HepG2 (cell line): ENCODE measurements around the gene PPM1G. TPM values are rescaled to one million over a fixed set of nuclear protein-coding genes. Genes with fewer than 3 reads are reported as not detected.

Experiments used
- BCL6 ChIP-seq: IDR thresholded peaks from 2 replicates; pipeline ENCODE4 v1.6.1; 2016; ENCODE audit warnings: missing genetic modification reagents, missing compliant biosample characterization
- CSRNP1 ChIP-seq: sonication (generic); formaldehyde crosslinking; IDR thresholded peaks from 2 replicates; pipeline ENCODE4 v1.8.1; 2023; ENCODE audit warnings: mild to moderate bottlenecking, missing genetic modification reagents
- EP300 ChIP-seq, 3 experiments: sonication (generic) in 1 of 3; formaldehyde crosslinking in 1 of 3; IDR thresholded peaks; 2 replicates each; pipeline versions ENCODE4 v1.5.1 to v1.6.1; 2011 to 2020; ENCODE audit warnings: low read depth in 2 of 3, low read length in 2 of 3, borderline replicate concordance in 1 of 3, improper control_type of control experiment in 1 of 3, mild to moderate bottlenecking in 1 of 3, missing genetic modification reagents in 1 of 3, moderate library complexity in 1 of 3
- HOMEZ ChIP-seq: IDR thresholded peaks from 2 replicates; pipeline ENCODE4 v1.6.1; 2016; ENCODE audit warnings: low read depth
- JUND ChIP-seq: sonication (generic); formaldehyde crosslinking; IDR thresholded peaks from 2 replicates; pipeline ENCODE4 v1.8.0; 2022; ENCODE audit warnings: mild to moderate bottlenecking, missing genetic modification reagents
- NFIC ChIP-seq: IDR thresholded peaks from 2 replicates; pipeline ENCODE4 v1.6.1; 2012; ENCODE audit warnings: mild to moderate bottlenecking, low read length, inconsistent platforms
- POLR2AphosphoS5 ChIP-seq: IDR thresholded peaks from 2 replicates; pipeline ENCODE4 v1.6.1; 2012; ENCODE audit warnings: low read depth, low read length
- TCF7 ChIP-seq: sonication (generic); IDR thresholded peaks from 2 replicates; pipeline ENCODE4 v1.6.1; 2016; ENCODE audit warnings: antibody characterized with exemption, low read depth
- TFE3 ChIP-seq: IDR thresholded peaks from 2 replicates; pipeline ENCODE4 v1.6.1; 2016
- ZNF501 ChIP-seq: sonication (generic); formaldehyde crosslinking; IDR thresholded peaks from 2 replicates; pipeline ENCODE4 v1.5.1; 2020; ENCODE audit warnings: mild to moderate bottlenecking, moderate library complexity, missing genetic modification reagents
- ZNF580 ChIP-seq: IDR thresholded peaks from 2 replicates; pipeline ENCODE4 v1.6.1; 2016; ENCODE audit warnings: low read depth, borderline replicate concordance
- ZNF609 ChIP-seq: sonication (generic); formaldehyde crosslinking; IDR thresholded peaks from 2 replicates; pipeline ENCODE4 v1.4.0; 2020; ENCODE audit warnings: mild to moderate bottlenecking, missing genetic modification reagents, borderline replicate concordance
- ZNF740 ChIP-seq: sonication (generic); formaldehyde crosslinking; IDR thresholded peaks from 2 replicates; pipeline ENCODE4 v1.4.0; 2020; ENCODE audit warnings: missing genetic modification reagents
- ZNF766 ChIP-seq: sonication (generic); formaldehyde crosslinking; IDR thresholded peaks from 2 replicates; pipeline ENCODE4 v1.5.0; 2020; ENCODE audit warnings: missing genetic modification reagents, borderline replicate concordance
- polyA plus RNA-seq, 8 experiments: library from polyadenylated mRNA; depleted of rRNA in 3 of 8; stranded (reverse) in 7 of 8; unstranded in 1 of 8; fragments of >200 nt; fragmentation: Illumina TruSeq in 4 of 8; extraction: Trizol in 4 of 8; gene quantifications; 2 replicates each; pipeline versions ENCODE4 v1.2.1 to v1.2.3, GENCODE V29; 2011 to 2016; ENCODE audit warnings: low read depth in 4 of 8, missing spikeins in 1 of 8, mixed read lengths in 1 of 8; ENCODE audit not compliant: insufficient read depth in 1 of 8
- total RNA-seq, 5 experiments: library from RNA; depleted of rRNA; stranded (reverse); fragments of >200 nt; fragmentation: Illumina TruSeq; extraction: Trizol; gene quantifications; 2 replicates each; pipeline ENCODE4 v1.2.3, GENCODE V29; 2016; ENCODE audit warnings: low read depth in 1 of 5

The PPM1G gene
- total and polyA plus RNA-seq, 2 of the 13 experiments (the other 11 are each of a cell fraction or from before 2014, with no cell fraction given), result 58.2 to 213 TPM

- TF ChIP-seq CSRNP1 (CRISPR knock-in tag) (peak; percentile 22; the same call in 1 of the 2 replicates), EP300 (IDR thresholded peaks at IDR 0.05; ENCODE audit: low read depth in 2 of 2, low read length in 2 of 2) (peak; percentile 6 to 11; a peak in 1 of 4 replicates), EP300 (CRISPR knock-in tag; IDR thresholded peaks at IDR 0.05; ENCODE audit: borderline replicate concordance) (0 out of 2 replicates have a peak, but pooled peaks have one; percentile 42), NFIC (peak; percentile 44; the same call in 1 of the 2 replicates), ZNF740 (no peak; the same call in 1 of the 2 replicates), ZNF766 (CRISPR knock-in tag) (no peak), ZNF580 (CRISPR knock-in tag) (no peak), TCF7 (no peak), ZNF609 (peak; percentile 42; the same call in 1 of the 2 replicates), POLR2AphosphoS5 (peak; percentile 42), BCL6 (CRISPR knock-in tag) (no peak), ZNF501 (CRISPR knock-in tag) (0 out of 2 replicates have a peak, but pooled peaks have one; percentile 28), JUND (CRISPR knock-in tag) (no peak), HOMEZ (CRISPR knock-in tag) (no peak), TFE3 (CRISPR knock-in tag) (peak; percentile 16; the same call in 1 of the 2 replicates)
Observed at GRCh38 chr2:27379836-27380625, 29.4 kb downstream of the PPM1G start (continued).
